DOHH2 (cell line): ENCODE results near the gene KCNAB1.

Experiments
- H3F3A ChIP-seq: fragments of 200-600 bp; sonication (generic), shearing (Covaris generic); 2 replicates; pipeline ENCODE4 v1.6.0; 2016; ENCODE audit warnings: antibody characterized with exemption, mild to moderate bottlenecking; ENCODE audit not compliant: control insufficient read depth, insufficient read depth
- H3K27ac ChIP-seq: fragments of 200-600 bp; sonication (generic); 2 replicates; pipeline ENCODE4 v1.5.1; 2014; ENCODE audit warnings: low read depth, mild to moderate bottlenecking, low read length, moderate library complexity
- H3K27me3 ChIP-seq: fragments of 200-600 bp; sonication (generic); 2 replicates; pipeline ENCODE4 v1.6.1; 2014; ENCODE audit warnings: mild to moderate bottlenecking, low read length, mixed read lengths; ENCODE audit not compliant: control insufficient read depth
- H3K36me3 ChIP-seq: fragments of 200-600 bp; sonication (generic); 2 replicates; pipeline ENCODE4 v1.6.1; 2014; ENCODE audit warnings: mild to moderate bottlenecking, low read length, moderate library complexity, mixed read lengths; ENCODE audit not compliant: control insufficient read depth
- H3K4me1 ChIP-seq: fragments of 200-600 bp; sonication (generic); 2 replicates; pipeline ENCODE4 v1.6.1; 2014; ENCODE audit warnings: mild to moderate bottlenecking, low read length, mixed read lengths; ENCODE audit not compliant: control insufficient read depth
- H3K4me2 ChIP-seq: fragments of 200-600 bp; sonication (generic); 2 replicates; pipeline ENCODE4 v1.6.0; 2014; ENCODE audit warnings: mild to moderate bottlenecking, low read length, moderate library complexity
- H3K4me3 ChIP-seq: fragments of 200-600 bp; sonication (generic); 2 replicates; pipeline ENCODE4 v1.5.1; 2014; ENCODE audit warnings: mild to moderate bottlenecking, low read length, mixed read lengths
- H3K79me2 ChIP-seq: fragments of 200-600 bp; sonication (generic); 2 replicates; pipeline ENCODE4 v1.6.1; 2014; ENCODE audit warnings: mild to moderate bottlenecking, low read length, mixed read lengths; ENCODE audit not compliant: control insufficient read depth
- H3K9me2 ChIP-seq: fragments of 200-600 bp; sonication (generic); replicated peaks from 2 replicates; pipeline ENCODE4 v1.6.1; 2014; ENCODE audit warnings: mild to moderate bottlenecking, low read length, mixed read lengths; ENCODE audit not compliant: control insufficient read depth
- H3K9me3 ChIP-seq: fragments of 200-600 bp; sonication (generic); 2 replicates; pipeline ENCODE4 v1.6.1; 2014; ENCODE audit warnings: antibody characterized with exemption, low read length, mixed read lengths; ENCODE audit not compliant: control insufficient read depth, insufficient read depth
- H4K20me1 ChIP-seq: fragments of 200-600 bp; sonication (generic); 2 replicates; pipeline ENCODE4 v1.6.0; 2014; ENCODE audit warnings: low read depth, mild to moderate bottlenecking, antibody characterized with exemption, low read length, moderate library complexity; ENCODE audit not compliant: control insufficient read depth, insufficient read depth
- EZH2phosphoT487 ChIP-seq: fragments of 200-600 bp; sonication (generic); IDR thresholded peaks from 2 replicates; pipeline ENCODE4 v1.6.1; 2017; ENCODE audit warnings: borderline replicate concordance, mild to moderate bottlenecking, antibody characterized with exemption, low read length, moderate library complexity, mixed read lengths
- TF ChIP-seq, protein P1 (sequence below): fragments of 200-600 bp; sonication (generic); IDR thresholded peaks from one replicate; pipeline ENCODE4 v1.5.1; 2014; ENCODE audit warnings: antibody characterized with exemption, mild to moderate bottlenecking, low read depth, low read length; ENCODE audit not compliant: poor library complexity, severe bottlenecking

Gene KCNAB1

DNA sequence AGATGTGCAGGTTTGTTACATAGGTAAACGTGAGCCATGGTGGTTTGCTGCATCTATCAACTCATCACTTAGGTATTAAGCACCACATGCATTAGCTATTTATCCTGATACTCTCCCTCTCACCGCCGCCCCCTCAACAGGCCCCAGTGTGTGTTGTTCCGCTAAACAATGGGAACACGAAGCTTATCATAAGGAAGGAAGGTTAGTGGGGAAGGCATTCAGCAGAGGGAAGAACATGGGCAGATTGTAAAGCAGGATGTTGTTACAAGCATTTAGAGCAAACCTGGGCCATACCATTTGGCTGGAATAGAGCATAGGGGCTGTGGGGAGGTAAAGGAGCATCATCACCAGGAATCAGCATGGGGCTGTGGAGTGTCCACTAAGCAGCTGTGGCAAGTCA lies 322.7 kb downstream of the KCNAB1 start:
- H3K79me2 ChIP-seq, result no peaks in the 10 kb centered on the region
- no peak overlapping the region for H3K4me3 ChIP-seq
- peaks cover 12% of the 10 kb centered on the region; the same call in 1 of the 2 replicates for H3K27me3 ChIP-seq
- no peak overlapping the region for H3K27ac ChIP-seq
- no peaks in the 10 kb centered on the region for H3K9me3 ChIP-seq
- H4K20me1 ChIP-seq, result no peaks in the 10 kb centered on the region
- no peaks in the 10 kb centered on the region for H3K36me3 ChIP-seq
- H3F3A ChIP-seq, result no peaks in the 10 kb centered on the region
- H3K4me2 ChIP-seq, result no peak overlapping the region
- peaks cover 8% of the 10 kb centered on the region for H3K4me1 ChIP-seq
- no peak for TF ChIP-seq EZH2phosphoT487
- TF ChIP-seq, protein P1, sequence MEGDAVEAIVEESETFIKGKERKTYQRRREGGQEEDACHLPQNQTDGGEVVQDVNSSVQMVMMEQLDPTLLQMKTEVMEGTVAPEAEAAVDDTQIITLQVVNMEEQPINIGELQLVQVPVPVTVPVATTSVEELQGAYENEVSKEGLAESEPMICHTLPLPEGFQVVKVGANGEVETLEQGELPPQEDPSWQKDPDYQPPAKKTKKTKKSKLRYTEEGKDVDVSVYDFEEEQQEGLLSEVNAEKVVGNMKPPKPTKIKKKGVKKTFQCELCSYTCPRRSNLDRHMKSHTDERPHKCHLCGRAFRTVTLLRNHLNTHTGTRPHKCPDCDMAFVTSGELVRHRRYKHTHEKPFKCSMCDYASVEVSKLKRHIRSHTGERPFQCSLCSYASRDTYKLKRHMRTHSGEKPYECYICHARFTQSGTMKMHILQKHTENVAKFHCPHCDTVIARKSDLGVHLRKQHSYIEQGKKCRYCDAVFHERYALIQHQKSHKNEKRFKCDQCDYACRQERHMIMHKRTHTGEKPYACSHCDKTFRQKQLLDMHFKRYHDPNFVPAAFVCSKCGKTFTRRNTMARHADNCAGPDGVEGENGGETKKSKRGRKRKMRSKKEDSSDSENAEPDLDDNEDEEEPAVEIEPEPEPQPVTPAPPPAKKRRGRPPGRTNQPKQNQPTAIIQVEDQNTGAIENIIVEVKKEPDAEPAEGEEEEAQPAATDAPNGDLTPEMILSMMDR, result no peak
- H3K9me2 ChIP-seq, result no peaks in the 10 kb centered on the region

DNA sequence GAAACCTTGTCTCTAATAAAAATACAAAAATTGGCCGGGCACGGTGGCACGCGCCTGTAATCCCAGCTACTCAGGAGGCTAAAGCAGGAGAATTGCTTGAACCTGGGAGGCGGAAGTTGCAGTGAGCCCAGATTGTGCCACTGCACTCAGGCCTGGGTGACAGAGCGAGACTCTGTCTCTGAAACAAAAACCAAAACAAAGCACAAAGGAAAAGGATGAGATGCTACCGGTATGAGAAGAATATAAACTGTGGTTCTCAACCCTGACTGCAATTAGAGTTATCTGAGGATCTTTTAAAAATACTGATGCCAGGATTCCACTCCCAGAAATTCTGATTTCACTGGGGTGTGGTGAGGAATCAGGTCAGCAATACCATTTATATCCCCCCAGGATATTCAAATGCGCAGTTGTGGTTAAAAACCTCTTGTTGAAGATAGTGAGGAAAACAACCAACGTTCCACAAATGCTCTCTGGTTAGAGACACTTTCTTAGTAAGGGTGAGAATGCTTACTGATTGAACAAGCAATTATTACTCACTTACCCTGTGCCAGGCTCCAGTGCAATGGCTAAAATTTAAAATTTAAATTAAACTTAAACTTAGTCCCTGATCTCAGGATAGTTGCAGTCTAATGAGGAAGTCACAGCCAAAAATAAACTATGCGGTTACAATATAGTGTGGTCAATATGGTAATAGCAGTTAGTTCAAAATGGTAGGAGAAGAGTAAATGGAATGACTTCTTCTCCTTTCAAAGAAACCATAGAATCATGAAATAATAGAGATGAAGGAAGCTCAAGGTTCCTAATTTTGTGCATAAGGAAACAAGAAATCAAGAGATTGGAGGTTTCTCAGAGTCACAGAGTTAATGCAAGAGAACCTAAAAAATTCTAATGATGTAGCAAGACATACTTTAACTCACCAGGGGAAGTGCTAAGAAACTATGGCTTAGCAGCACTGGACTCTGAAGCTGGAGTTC lies 325.0 kb downstream of the KCNAB1 start:
- no peak for TF ChIP-seq EZH2phosphoT487
- TF ChIP-seq, protein P1, result no peak
- Histone ChIP-seq H3K4me2 (no peak overlapping the region), H3K27ac (no peak overlapping the region), H3K79me2 (no peaks in the 10 kb centered on the region), H3K4me3 (no peak overlapping the region), H3K9me3 (no peaks in the 10 kb centered on the region), H3K4me1 (peaks cover 8% of the 10 kb centered on the region), H3K27me3 (peaks cover 11% of the 10 kb centered on the region; the same call in 1 of the 2 replicates), H3F3A (no peaks in the 10 kb centered on the region), H3K36me3 (no peaks in the 10 kb centered on the region), H4K20me1 (no peaks in the 10 kb centered on the region), H3K9me2 (no peaks in the 10 kb centered on the region)

DNA sequence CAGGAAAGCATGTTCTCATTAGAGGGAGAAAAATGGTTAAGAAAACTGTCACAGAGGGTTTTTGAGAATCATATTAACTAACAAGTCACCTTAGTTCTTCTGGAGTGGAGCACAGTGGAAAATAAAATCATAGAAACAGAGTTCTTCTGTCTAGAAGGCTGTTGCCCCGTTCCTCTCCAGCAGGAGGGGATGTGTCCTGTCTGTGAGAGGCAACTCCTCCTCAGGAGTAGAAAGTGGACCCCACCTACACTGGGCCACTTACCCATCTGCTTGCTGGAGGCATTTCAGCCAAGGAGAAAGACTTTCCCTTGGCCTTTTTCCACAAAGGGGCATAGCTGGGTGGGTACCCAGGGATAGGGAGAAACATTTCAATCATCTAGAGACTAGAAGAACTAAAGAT lies 327.9 kb downstream of the KCNAB1 start:
- Histone ChIP-seq H3F3A (no peaks in the 10 kb centered on the region), H3K4me3 (no peak overlapping the region), H3K4me1 (peaks cover 8% of the 10 kb centered on the region), H4K20me1 (no peaks in the 10 kb centered on the region), H3K27me3 (peaks cover 5% of the 10 kb centered on the region; the same call in 1 of the 2 replicates), H3K9me3 (no peaks in the 10 kb centered on the region), H3K36me3 (no peaks in the 10 kb centered on the region), H3K27ac (no peak overlapping the region), H3K9me2 (no peaks in the 10 kb centered on the region), H3K79me2 (no peaks in the 10 kb centered on the region), H3K4me2 (no peak overlapping the region)
- TF ChIP-seq, protein P1, result no peak
- no peak for TF ChIP-seq EZH2phosphoT487
